ENCODE data around the gene HIPK2. TPM values are rescaled to one million over a fixed set of nuclear protein-coding genes. Genes with fewer than 3 reads are reported as not detected.

HIPK2 gene
- total RNA-seq, 1 donor: 28.8 TPM

DNA sequence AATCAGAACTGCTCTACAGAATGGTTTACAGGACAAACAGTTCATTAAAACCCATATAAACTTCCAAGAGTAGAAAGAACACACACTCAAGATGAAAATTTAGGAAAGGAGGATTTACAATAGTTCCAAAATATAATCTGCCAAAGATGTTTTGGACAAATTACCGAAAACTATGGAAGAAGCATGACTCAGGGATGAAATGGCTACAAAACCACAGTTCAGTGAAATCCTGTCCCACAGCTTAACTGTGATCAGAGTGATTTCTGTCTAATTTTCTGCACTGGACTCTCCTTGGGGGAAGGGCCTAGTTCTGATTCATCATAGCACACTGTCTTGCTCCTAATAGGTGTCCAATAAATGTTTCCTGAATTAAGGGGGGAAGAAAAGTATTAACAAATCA, 82.2 kb downstream of the HIPK2 start:
- H3K4me3 ChIP-seq (ENCODE audit: low read depth, low read length): no peak overlapping the region
- TF ChIP-seq, protein P1, sequence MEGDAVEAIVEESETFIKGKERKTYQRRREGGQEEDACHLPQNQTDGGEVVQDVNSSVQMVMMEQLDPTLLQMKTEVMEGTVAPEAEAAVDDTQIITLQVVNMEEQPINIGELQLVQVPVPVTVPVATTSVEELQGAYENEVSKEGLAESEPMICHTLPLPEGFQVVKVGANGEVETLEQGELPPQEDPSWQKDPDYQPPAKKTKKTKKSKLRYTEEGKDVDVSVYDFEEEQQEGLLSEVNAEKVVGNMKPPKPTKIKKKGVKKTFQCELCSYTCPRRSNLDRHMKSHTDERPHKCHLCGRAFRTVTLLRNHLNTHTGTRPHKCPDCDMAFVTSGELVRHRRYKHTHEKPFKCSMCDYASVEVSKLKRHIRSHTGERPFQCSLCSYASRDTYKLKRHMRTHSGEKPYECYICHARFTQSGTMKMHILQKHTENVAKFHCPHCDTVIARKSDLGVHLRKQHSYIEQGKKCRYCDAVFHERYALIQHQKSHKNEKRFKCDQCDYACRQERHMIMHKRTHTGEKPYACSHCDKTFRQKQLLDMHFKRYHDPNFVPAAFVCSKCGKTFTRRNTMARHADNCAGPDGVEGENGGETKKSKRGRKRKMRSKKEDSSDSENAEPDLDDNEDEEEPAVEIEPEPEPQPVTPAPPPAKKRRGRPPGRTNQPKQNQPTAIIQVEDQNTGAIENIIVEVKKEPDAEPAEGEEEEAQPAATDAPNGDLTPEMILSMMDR (IDR thresholded peaks at IDR 0.05; ENCODE audit: insufficient read depth, low read length): no peak
- peak; percentile 65 for DNase-seq (ENCODE audit: low read depth)

DNA sequence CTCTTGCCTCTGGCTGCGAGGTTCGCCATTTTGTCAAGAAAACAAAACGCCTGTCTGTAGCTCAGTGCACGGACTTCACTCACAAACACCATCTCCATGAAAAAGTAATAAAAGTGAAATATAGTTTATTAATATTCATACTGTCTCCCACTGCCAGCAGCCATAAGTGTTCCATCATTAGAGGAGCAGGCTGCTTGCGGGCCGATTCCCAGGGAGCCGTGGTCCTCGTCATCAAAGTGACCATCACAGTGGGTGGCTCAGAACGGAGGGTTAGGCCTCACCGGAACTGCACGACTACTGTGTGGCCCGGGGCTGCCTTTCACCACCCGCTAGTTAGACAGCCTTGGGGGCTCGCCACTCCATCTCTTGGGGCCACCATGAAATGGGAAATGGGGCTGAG, 82.7 kb downstream of the HIPK2 start:
- H3K4me3 ChIP-seq (ENCODE audit: low read depth, low read length): no peak overlapping the region
- TF ChIP-seq, protein P1 (IDR thresholded peaks at IDR 0.05; ENCODE audit: insufficient read depth, low read length): no peak
- DNase-seq (ENCODE audit: low read depth): no peak

DNA sequence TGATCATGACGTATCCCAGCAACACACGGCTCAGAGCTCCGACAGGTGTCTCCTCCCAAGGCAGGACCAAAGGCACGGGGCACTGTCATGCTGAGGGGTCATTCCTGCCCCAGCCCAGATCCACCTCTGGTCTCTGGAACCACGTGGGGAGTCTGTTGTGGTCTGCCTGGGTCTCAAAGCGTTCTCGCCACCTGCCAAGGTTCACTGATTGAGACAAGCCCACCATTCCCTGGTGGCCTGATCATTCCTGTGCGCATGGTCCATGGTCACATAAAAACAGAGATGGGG, 83.5 kb downstream of the HIPK2 start:
- no peak for DNase-seq (ENCODE audit: low read depth)
- H3K4me3 ChIP-seq (ENCODE audit: low read depth, low read length): no peak overlapping the region
- TF ChIP-seq, protein P1 (IDR thresholded peaks at IDR 0.05; ENCODE audit: insufficient read depth, low read length): no peak

DNA sequence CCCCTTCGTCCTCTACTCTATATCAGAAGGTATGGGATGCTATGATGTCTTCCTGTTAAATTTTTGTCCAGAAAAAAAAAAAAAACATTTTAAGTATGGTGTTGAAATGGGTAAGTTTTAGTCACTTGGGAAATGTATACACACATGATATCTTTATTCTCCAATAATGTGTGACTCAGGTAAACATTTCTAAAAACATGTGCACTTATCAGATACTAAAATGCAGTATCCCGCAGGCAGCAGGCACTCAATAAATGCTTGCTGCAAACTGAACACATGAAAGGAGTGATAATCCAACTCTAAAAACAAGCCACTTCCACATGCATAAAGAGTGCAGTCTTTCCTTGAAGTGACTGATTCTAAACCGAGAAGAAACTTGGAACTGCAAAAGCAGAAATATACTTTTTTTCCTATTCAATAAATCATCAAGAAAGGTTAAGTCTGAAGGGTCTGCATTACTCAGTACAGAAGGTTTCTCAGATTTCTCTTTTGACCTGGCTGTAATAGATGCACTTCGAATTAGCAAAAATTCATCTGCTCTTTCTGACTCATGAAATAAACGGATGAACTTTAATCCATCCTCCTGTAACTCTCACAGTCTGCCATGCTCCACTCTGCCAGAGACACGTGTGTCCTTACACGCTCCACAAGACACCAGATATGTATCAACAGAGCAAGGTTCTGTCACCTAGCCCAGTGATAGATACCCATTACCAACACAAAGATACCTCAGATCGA, 84.0 kb downstream of the HIPK2 start:
- TF ChIP-seq, protein P1 (IDR thresholded peaks at IDR 0.05; ENCODE audit: insufficient read depth, low read length): no peak
- no peak overlapping the region for H3K4me3 ChIP-seq (ENCODE audit: low read depth, low read length)
- DNase-seq (ENCODE audit: low read depth): no peak

DNA sequence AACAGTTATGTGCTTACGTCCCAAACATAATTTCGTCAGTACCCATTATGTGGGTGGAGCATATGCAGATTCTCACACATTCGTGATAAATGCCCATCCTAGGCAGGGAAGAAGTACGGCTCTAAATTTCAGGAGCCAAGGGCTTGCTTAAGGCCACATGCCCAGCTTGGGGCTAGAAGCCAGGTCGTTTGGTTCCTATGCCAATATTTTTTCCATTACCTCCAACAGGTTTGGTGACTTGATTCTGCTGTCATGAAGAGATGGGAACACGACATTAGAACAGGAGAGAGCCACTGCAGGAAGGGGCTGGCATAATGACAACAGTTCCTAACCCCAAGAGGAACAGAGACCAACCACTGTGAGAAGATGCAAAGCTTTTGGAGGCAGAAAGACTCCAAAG, 85.1 kb downstream of the HIPK2 start:
- TF ChIP-seq, protein P1 (IDR thresholded peaks at IDR 0.05; ENCODE audit: insufficient read depth, low read length): no peak
- DNase-seq (ENCODE audit: low read depth): no peak
- no peak overlapping the region for H3K4me3 ChIP-seq (ENCODE audit: low read depth, low read length)

DNA sequence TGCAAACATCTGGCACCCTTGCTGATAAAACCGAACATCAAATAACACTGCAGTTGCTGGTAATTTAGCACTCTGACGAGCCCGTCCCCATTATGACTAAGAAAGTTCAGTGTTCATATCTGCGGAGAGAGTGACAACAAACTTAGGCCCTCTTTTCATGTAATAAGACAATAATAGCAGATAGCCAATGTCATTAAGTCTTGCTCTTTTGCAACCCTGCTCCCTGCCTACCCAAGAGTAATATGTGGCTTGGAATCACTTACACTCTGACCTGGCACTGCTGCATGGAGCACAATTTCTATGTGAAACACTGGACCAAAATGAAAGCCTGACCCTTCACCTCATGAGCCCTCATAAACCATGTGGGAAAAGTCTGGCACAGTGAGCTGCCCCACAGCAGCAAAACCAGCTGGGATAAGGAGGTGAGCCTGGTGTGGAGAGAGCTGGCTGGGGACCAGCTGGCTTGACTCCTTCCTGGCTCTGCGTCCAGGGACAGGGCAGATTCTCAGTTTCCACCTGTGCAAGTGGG, 86.5 kb downstream of the HIPK2 start:
- TF ChIP-seq, protein P1 (IDR thresholded peaks at IDR 0.05; ENCODE audit: insufficient read depth, low read length): no peak
- no peak overlapping the region for H3K4me3 ChIP-seq (ENCODE audit: low read depth, low read length)
- no peak for DNase-seq (ENCODE audit: low read depth)
